Brain microvascular endothelial cell (primary cell): ENCODE data around the gene IPO11.

ENCODE experiments used
- DNase-seq: peaks from one replicate; pipeline ENCODE4 v3.0.0-alpha.2; 2020
- H3K27ac ChIP-seq: fragments of 250-450 bp; sonication (Bioruptor Pico); 2 replicates; pipeline ENCODE4 v1.5.1; 2020; ENCODE audit warnings: mild to moderate bottlenecking, moderate library complexity
- H3K27me3 ChIP-seq: fragments of 250-450 bp; sonication (Bioruptor Pico); replicated peaks from 2 replicates; pipeline ENCODE4 v1.5.1; 2020; ENCODE audit warnings: mild to moderate bottlenecking
- H3K36me3 ChIP-seq: fragments of 250-450 bp; sonication (Bioruptor Pico); replicated peaks from 2 replicates; pipeline ENCODE4 v1.5.1; 2020; ENCODE audit warnings: mild to moderate bottlenecking
- H3K4me3 ChIP-seq: 2 replicates; pipeline ENCODE4 v1.5.1; 2011; ENCODE audit warnings: low read depth, mild to moderate bottlenecking, control low read depth, low read length, moderate library complexity
- CTCF ChIP-seq: IDR thresholded peaks from 2 replicates; pipeline ENCODE4 v1.5.1; 2011; ENCODE audit warnings: low read depth, mild to moderate bottlenecking, moderate library complexity, low read length, control low read depth, inconsistent platforms; ENCODE audit errors: missing control alignments
- in situ Hi-C: cut with HindIII; loops from 2 replicates; pipeline ENCODE4 v1.10.0; 2017; ENCODE audit warnings: low sequenced_read_pairs, low pct_ligation_motif_present

Gene IPO11

GRCh38 chr5:62579761-62580160, 167.2 kb downstream of the IPO11 start:
- in situ Hi-C loops = no loop called here
- no peak overlapping the region for H3K4me3 ChIP-seq
- no peak for TF ChIP-seq CTCF
- H3K36me3 ChIP-seq = no peaks in the 10 kb centered on the region
- H3K27ac ChIP-seq = no peak overlapping the region
- no peak for DNase-seq
- no peaks in the 10 kb centered on the region for H3K27me3 ChIP-seq

- H3K36me3 ChIP-seq = no peaks in the 10 kb centered on the region
- H3K27me3 ChIP-seq = no peaks in the 10 kb centered on the region
- no peak overlapping the region for H3K27ac ChIP-seq
- TF ChIP-seq CTCF = no peak
- H3K4me3 ChIP-seq = no peak overlapping the region
- in situ Hi-C loops = no loop called here
- no peak for DNase-seq
These were observed 169.5 kb downstream of the IPO11 start for GRCh38 chr5:62581836-62582597.

- Histone ChIP-seq H3K4me3 (no peak overlapping the region), H3K27ac (no peak overlapping the region), H3K36me3 (no peaks in the 10 kb centered on the region), H3K27me3 (no peaks in the 10 kb centered on the region)
- DNase-seq = no peak
- in situ Hi-C loops = no loop called here
- no peak for TF ChIP-seq CTCF
These were observed 171.8 kb downstream of the IPO11 start for GRCh38 chr5:62584391-62584790.

- Histone ChIP-seq H3K27ac (no peak overlapping the region), H3K4me3 (no peak overlapping the region), H3K36me3 (no peaks in the 10 kb centered on the region), H3K27me3 (no peaks in the 10 kb centered on the region)
- in situ Hi-C loops = no loop called here
- TF ChIP-seq CTCF = no peak
- DNase-seq = no peak
These were observed 172.7 kb downstream of the IPO11 start for GRCh38 chr5:62585306-62585705.

- Histone ChIP-seq H3K27me3 (no peaks in the 10 kb centered on the region), H3K4me3 (no peak overlapping the region), H3K27ac (no peak overlapping the region), H3K36me3 (no peaks in the 10 kb centered on the region)
- TF ChIP-seq CTCF = no peak
- no peak for DNase-seq
- in situ Hi-C loops = no loop called here
These were observed 173.2 kb downstream of the IPO11 start for GRCh38 chr5:62585751-62586150.

GRCh38 chr5:62587737-62588136, 175.2 kb downstream of the IPO11 start:
- Histone ChIP-seq H3K27me3 (no peaks in the 10 kb centered on the region), H3K4me3 (no peak overlapping the region), H3K27ac (no peak overlapping the region), H3K36me3 (no peaks in the 10 kb centered on the region)
- DNase-seq = no peak
- in situ Hi-C loops = no loop called here
- no peak for TF ChIP-seq CTCF
